ENCODE measurements around the gene SCUBE1.

Gene SCUBE1

GRCh38 chr22:43148581-43148980, 194.6 kb downstream of the SCUBE1 start:
- in situ Hi-C loops (cut with MboI; ENCODE audit: low sequenced_read_pairs): no loop called here

- in situ Hi-C loops (cut with MboI; ENCODE audit: low sequenced_read_pairs): no loop called here
Measured at GRCh38 chr22:43147821-43148220, 195.4 kb downstream of the SCUBE1 start.

All from HL-60/S4 (cell line).